GM12878 (cell line): ENCODE measurements around the gene TUBB. TPM values are rescaled to one million over a fixed set of nuclear protein-coding genes. Genes with fewer than 3 reads are reported as not detected.
A peak's percentile ranks its signal among the peaks of the same experiment; 100 is the strongest.

Experiments
- GATAD2B ChIP-seq: fragments of 450-650 bp; conservative IDR thresholded peaks from 2 replicates; pipeline ENCODE4 v1.6.1; 2017; ENCODE audit warnings: low read depth, mild to moderate bottlenecking, moderate library complexity
- PAX5 ChIP-seq: IDR thresholded peaks from 2 replicates; pipeline ENCODE4 v1.6.1; 2011; ENCODE audit warnings: low read depth, low read length, borderline replicate concordance
- ZSCAN29 ChIP-seq: fragments of 450-650 bp; IDR thresholded peaks from 2 replicates; pipeline ENCODE4 v1.6.1; 2017; ENCODE audit warnings: mild to moderate bottlenecking, moderate library complexity
- polyA plus RNA-seq, 11 experiments: library from polyadenylated mRNA; depleted of rRNA in 4 of 11; unstranded in 6 of 11; stranded (reverse) in 5 of 11; fragments of >200 nt; fragmentation: Nextera tagmentation in 4 of 11; fragmentation: Illumina TruSeq in 1 of 11; extraction: Ambion mirVana in 4 of 11; extraction: Trizol in 1 of 11; gene quantifications; 1 replicate in 1 of 11; 2 replicates in 10 of 11; pipeline versions ENCODE4 v1.2.1 to v1.2.3, GENCODE V29; 2011 to 2016; ENCODE audit warnings: inconsistent platforms in 2 of 11, missing spikeins in 2 of 11, low read depth in 1 of 11
- total RNA-seq, 4 experiments: library from RNA; depleted of rRNA in 3 of 4; stranded (reverse); fragments of >200 nt in 3 of 4; fragmentation: Illumina TruSeq in 1 of 4; extraction: Trizol in 1 of 4; gene quantifications; 2 replicates each; pipeline versions ENCODE4 v1.2.1 to v1.2.3, GENCODE V29; 2013 to 2021
- TF ChIP-seq, protein P1 (sequence below): fragments of 450-650 bp; IDR thresholded peaks from 2 replicates; pipeline ENCODE4 v1.6.1; 2018; ENCODE audit warnings: mild to moderate bottlenecking, low read depth, moderate library complexity; ENCODE audit not compliant: partially characterized antibody
- TF ChIP-seq, protein P2 (sequence below): fragments of 450-650 bp; IDR thresholded peaks from 2 replicates; pipeline ENCODE4 v1.6.1; 2018; ENCODE audit warnings: borderline replicate concordance, mild to moderate bottlenecking; ENCODE audit not compliant: partially characterized antibody
- TF ChIP-seq, protein P3 (sequence below): IDR thresholded peaks from 2 replicates; pipeline ENCODE4 v1.6.1; 2012; ENCODE audit warnings: low read depth, low read length, improper control_type of control experiment

The TUBB gene
- total and polyA plus RNA-seq, 10 of the 15 experiments (the other 5 are each of a cell fraction or from before 2014, with no cell fraction given), result 1,039 to 3,052 (median 1,656) TPM

DNA sequence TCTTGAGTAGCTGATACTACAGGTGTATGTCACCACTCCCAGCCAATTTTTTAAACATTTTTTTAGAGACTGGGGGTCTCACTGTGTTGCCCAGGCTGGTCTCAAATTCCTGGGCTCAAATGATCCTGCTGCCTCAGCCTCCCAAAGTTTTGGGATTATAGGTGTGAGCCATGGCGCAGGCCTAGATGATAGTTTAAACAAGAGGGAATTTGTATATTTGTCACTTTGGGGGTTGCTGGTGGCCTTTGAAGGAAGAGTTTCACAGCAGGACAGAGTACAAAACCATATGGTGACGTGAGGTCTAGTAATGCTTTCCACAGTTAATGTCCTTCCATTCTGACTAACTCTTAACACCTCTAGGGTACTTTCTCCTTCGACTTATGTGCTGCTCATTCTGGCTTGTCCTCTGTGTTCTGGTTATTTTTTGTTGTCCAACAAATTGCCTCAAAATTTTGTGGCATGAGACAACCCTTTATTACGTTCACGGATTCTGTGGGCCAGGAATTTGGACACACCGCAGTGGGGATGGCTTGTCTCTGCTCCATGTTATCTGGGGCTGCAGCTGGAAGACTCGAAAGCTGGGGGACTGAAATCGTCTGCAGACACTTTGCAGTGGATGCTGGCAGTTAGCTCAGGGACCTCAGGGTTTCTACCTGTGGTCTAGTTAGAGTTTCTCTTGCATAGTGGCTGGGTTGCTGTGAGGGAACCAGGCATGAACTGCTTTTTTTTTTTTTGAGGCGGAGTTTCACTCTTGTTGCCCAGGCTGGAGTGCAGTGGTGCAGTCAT is 47.2 kb downstream of the TUBB start (continued):
- TF ChIP-seq, protein P1, sequence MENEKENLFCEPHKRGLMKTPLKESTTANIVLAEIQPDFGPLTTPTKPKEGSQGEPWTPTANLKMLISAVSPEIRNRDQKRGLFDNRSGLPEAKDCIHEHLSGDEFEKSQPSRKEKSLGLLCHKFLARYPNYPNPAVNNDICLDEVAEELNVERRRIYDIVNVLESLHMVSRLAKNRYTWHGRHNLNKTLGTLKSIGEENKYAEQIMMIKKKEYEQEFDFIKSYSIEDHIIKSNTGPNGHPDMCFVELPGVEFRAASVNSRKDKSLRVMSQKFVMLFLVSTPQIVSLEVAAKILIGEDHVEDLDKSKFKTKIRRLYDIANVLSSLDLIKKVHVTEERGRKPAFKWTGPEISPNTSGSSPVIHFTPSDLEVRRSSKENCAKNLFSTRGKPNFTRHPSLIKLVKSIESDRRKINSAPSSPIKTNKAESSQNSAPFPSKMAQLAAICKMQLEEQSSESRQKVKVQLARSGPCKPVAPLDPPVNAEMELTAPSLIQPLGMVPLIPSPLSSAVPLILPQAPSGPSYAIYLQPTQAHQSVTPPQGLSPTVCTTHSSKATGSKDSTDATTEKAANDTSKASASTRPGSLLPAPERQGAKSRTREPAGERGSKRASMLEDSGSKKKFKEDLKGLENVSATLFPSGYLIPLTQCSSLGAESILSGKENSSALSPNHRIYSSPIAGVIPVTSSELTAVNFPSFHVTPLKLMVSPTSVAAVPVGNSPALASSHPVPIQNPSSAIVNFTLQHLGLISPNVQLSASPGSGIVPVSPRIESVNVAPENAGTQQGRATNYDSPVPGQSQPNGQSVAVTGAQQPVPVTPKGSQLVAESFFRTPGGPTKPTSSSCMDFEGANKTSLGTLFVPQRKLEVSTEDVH, result no peak
- peak; percentile 92 for TF ChIP-seq PAX5
- TF ChIP-seq GATAD2B, result no peak; the same call in 1 of the 2 replicates
- no peak for TF ChIP-seq ZSCAN29
- TF ChIP-seq, protein P2, sequence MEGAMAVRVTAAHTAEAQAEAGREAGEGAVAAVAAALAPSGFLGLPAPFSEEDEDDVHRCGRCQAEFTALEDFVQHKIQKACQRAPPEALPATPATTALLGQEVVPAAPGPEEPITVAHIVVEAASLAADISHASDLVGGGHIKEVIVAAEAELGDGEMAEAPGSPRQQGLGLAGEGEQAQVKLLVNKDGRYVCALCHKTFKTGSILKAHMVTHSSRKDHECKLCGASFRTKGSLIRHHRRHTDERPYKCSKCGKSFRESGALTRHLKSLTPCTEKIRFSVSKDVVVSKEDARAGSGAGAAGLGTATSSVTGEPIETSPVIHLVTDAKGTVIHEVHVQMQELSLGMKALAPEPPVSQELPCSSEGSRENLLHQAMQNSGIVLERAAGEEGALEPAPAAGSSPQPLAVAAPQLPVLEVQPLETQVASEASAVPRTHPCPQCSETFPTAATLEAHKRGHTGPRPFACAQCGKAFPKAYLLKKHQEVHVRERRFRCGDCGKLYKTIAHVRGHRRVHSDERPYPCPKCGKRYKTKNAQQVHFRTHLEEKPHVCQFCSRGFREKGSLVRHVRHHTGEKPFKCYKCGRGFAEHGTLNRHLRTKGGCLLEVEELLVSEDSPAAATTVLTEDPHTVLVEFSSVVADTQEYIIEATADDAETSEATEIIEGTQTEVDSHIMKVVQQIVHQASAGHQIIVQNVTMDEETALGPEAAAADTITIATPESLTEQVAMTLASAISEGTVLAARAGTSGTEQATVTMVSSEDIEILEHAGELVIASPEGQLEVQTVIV, result no peak
- TF ChIP-seq, protein P3, sequence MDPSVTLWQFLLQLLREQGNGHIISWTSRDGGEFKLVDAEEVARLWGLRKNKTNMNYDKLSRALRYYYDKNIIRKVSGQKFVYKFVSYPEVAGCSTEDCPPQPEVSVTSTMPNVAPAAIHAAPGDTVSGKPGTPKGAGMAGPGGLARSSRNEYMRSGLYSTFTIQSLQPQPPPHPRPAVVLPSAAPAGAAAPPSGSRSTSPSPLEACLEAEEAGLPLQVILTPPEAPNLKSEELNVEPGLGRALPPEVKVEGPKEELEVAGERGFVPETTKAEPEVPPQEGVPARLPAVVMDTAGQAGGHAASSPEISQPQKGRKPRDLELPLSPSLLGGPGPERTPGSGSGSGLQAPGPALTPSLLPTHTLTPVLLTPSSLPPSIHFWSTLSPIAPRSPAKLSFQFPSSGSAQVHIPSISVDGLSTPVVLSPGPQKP, result no peak
